K562 treated with DMSO at 1 percent for 48 hours (cell line): ENCODE measurements around the gene HMGCLL1. TPM values are rescaled to one million over a fixed set of nuclear protein-coding genes. Genes with fewer than 3 reads are reported as not detected.

Experiments
- total RNA-seq: library from RNA; unstranded; fragments of 300-600 nt; gene quantifications from 2 replicates; pipeline ENCODE4 v1.2.3, GENCODE V29; 2022; ENCODE audit warnings: low replicate concordance; ENCODE audit errors: extremely low read depth

Gene HMGCLL1
- not detected in 2 replicates for total RNA-seq

DNA sequence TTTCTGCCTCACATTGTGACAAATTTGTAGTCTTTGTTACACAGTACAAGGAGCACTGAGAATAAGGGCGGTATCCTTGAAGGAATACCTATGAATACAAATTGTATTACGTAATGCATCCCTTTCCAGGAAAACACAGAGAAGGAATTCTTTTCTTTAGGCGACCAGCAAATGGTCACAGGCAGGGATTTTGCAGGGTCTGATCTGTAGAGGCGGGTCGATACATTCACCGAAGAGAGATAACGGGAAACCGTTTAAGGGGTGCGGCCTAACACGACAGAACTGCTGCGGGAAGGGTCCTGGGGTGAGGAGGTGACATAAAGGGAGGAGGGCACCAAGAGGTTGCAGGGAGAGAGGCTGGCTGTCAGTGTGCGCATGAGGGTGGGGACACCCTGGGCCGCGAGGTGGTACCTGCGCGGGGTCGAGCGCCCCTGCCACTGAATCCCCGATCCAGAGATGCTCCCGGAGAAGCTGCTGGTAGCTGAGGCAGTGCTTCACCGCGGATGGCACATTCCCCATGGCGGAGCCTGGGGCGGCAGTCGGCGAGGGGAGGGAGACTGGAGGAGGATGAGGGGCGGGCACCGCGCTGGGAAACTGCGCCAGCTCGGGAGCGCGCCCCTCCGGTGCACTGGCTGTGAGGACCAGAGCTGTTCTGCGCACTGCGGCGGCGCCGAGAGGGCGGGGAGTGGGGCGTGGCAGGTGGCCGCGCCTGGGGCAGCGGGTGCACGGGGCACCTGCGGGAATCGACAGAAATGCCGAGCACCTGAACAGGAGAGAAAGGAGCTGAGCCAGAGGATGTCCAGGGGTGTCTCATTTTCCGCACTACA is at the start of gene HMGCLL1:
TSS of gene HMGCLL1 (minus strand) at position 656 of the 827 bp plus-strand sequence. CDS start at position 519, 137 bp downstream.

